Retinal pigment epithelial cell (primary cell): Measurements from ENCODE around the gene ACTR1B.

ENCODE experiments used
- DNase-seq: peaks from one replicate; pipeline ENCODE4 v3.0.0-alpha.2; 2010; ENCODE audit warnings: low read depth
- H3K4me3 ChIP-seq: 2 replicates; pipeline ENCODE4 v1.5.1; 2011; ENCODE audit warnings: mild to moderate bottlenecking, low read length, control low read depth, moderate library complexity
- CTCF ChIP-seq: conservative IDR thresholded peaks from 2 replicates; pipeline ENCODE4 v1.5.1; 2011; ENCODE audit warnings: low read depth, low read length, control low read depth, inconsistent platforms

Gene ACTR1B

DNA sequence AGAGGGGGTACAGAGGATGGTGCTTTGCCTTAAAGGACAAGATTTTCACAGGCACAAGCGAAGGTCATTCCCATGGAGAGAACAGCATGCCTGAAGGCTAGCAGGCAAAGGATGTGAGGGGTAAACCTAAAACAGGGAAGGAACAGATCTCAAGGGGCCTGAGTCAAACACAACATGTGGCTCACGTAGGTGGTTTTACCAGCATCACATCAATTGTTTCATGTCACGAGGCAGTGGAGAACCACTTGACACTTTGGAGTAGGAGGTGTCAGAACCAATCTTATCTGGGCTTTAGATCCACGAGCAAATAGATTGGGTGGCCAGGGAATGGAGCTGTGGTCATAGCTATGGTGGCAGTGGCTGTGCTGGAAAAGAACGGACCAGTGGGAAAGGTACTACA is 9.5 kb downstream of the ACTR1B start:
- H3K4me3 ChIP-seq = no peak overlapping the region
- TF ChIP-seq CTCF = no peak
- no peak for DNase-seq

- no peak overlapping the region for H3K4me3 ChIP-seq
- no peak for DNase-seq
- no peak for TF ChIP-seq CTCF
Measured at GRCh38 chr2:97653874-97654273, 10.0 kb downstream of the ACTR1B start.

DNA sequence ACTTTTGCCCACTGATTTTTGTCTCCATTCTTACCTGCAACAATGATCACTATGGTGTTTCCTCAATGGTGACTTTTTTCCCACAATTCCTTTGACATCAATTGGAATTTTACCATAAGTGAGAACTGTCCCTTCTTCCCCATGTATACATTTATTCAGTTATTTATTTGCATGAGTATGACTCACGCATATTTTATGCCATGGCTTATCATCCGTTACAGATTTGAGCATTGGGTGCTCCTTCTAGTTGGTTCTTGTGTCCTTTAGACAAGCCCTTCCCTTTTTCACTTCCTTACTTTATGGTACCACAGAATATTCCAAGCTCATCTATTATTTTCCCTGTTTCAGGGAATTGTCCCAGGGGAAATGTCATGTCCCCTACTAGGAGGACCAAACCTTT is 10.4 kb downstream of the ACTR1B start:
- no peak for TF ChIP-seq CTCF
- DNase-seq = no peak
- H3K4me3 ChIP-seq = no peak overlapping the region

DNA sequence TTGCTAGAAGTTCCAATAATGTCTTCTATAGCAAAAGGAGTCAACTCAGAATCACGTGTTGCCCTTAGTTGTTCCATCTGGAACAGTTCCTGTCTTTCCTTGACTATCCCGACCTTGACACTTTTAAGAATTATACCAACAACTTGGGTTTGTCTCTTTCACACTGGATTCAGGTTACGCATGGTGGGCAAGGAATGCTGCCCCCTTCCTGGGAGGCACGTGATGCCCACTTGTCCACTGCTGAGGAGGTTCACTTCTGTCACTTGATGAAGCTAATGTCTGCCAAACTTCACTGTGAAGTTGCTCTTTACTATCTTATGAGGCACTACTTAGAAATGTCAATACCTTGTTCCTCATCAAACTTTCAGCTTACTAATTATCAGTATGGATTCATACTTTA is 12.7 kb downstream of the ACTR1B start:
- TF ChIP-seq CTCF = no peak
- no peak for DNase-seq
- no peak overlapping the region for H3K4me3 ChIP-seq

GRCh38 chr2:97646977-97647376 is 16.9 kb downstream of the ACTR1B start:
- peak overlapping the region; percentile 96 for H3K4me3 ChIP-seq
- no peak for TF ChIP-seq CTCF
- DNase-seq = no peak

DNA sequence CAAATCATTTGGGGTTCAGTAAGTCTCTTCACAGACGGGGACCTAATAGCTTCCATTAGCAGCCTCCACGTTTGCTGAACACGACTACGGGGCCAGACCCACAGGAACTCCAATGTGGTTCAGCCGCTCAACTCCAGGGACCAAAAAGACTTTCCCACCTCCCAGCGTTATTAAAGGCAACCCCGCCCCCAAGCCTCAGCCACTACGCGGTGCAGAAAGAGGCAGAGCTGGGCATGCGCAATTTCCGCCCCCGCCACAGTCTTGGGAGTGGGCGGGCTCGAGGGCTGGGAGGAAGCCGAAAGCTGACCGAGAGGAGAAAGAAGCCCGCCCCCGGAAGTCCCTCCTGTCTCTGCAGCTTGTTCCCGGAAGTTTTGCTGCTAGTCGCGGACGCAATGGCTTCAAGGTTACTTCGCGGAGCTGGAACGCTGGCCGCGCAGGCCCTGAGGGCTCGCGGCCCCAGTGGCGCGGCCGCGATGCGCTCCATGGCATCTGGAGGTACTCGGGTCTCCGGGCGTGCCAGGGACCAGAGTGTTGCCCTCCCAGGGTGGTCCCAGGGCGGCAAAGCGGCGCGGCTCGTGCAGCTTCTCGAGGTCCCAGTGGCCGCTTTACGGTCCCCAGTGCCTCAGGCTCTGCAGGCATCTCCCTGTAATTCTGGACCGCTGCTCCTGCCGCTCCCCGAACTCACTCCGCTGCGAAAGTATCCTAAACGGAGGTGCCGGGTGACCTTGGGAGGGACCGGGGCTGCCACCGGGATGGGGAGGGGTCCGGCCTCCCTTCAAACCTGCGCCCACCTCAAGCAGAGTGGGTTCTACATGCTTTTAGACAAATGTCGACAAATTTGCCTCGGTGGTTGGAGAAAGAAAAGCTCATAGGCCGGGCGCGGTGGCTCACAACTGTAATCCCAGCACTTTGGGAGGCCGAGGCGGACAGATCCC is 17.9 kb downstream of the ACTR1B start, which contains the start of gene COX5B:
Gene COX5B, plus strand, starts transcription at position 368 of the 935 bp plus-strand sequence. Its CDS starts 25 bp downstream, at position 393.
- DNase-seq = peak; percentile 84
- TF ChIP-seq CTCF = no peak
- peak within 1 kb of the TSS; percentile 96 for H3K4me3 ChIP-seq
